Measurements from ENCODE around the gene GPR132. TPM values are rescaled to one million over a fixed set of nuclear protein-coding genes. Genes with fewer than 3 reads are reported as not detected.

The GPR132 gene
- total RNA-seq, 2 experiments from 2014 or later: 15.1 to 16.4 TPM

DNA sequence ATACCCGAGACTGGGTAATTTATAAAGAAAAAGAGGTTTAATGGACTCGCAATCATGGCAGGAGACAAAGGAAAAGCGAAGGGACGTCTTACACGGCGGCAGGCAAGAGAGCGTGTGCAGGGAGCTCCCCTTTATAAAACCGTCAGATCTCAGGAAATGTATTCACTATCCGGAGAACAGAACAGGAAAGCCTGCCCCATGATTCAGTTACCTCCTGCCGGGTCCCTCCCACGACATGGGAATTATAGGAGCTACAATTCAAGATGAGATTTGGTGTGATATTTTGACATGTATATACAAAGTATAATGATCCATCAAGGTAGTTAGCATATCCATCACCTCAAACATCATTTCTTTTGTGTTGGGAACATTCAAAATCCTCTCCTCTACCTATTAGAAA, 42.1 kb downstream of the GPR132 start:
- Mint-ChIP-seq H3K36me3 (ENCODE audit: low read depth) (peaks cover 27% of the 10 kb centered on the region), H3K27me3 (no peaks in the 10 kb centered on the region), H3K9me3 (no peaks in the 10 kb centered on the region), H3K4me1 (ENCODE audit: low read depth) (peaks cover 58% of the 10 kb centered on the region), H3K27ac (no peak overlapping the region), H3K4me3 (peak overlapping the region; percentile 99)
- intact Hi-C loops (cut with micrococcal nuclease): no loop called here
- ATAC-seq (no peak), DNase-seq (no peak)
- POLR2A ChIA-PET: no interaction called here
- TF ChIP-seq, protein P1, sequence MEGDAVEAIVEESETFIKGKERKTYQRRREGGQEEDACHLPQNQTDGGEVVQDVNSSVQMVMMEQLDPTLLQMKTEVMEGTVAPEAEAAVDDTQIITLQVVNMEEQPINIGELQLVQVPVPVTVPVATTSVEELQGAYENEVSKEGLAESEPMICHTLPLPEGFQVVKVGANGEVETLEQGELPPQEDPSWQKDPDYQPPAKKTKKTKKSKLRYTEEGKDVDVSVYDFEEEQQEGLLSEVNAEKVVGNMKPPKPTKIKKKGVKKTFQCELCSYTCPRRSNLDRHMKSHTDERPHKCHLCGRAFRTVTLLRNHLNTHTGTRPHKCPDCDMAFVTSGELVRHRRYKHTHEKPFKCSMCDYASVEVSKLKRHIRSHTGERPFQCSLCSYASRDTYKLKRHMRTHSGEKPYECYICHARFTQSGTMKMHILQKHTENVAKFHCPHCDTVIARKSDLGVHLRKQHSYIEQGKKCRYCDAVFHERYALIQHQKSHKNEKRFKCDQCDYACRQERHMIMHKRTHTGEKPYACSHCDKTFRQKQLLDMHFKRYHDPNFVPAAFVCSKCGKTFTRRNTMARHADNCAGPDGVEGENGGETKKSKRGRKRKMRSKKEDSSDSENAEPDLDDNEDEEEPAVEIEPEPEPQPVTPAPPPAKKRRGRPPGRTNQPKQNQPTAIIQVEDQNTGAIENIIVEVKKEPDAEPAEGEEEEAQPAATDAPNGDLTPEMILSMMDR (IDR thresholded peaks at IDR 0.05): no peak
- CTCF ChIA-PET: interaction anchor here (1.2 to 5.9 kb wide), 2 partner anchors 22 to 47 kb away, joined by 4 to 42 read pairs; no protein-coding TSS in a partner anchor

DNA sequence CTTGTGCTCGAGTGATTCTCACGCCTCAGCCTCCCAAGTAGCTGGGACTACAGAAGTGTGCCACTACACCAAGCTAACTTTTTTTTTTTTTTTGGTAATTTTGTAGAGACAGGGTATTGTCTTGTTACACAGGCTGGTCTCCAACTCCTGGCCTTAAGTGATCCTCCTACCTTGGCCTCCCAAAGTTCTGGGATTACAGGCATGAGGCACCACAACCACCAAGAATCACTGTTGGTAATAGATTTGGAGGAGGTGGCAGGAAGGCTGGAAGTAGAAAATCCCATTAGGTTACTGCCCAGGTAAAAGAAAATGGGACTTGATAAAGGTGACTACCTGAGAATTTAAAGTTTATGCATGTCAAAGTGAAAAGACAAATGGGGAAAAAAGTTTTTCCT, 43.0 kb downstream of the GPR132 start:
- POLR2A ChIA-PET: interaction anchor here (9.7 kb wide), 1 partner anchor 17 kb away, joined by 69 read pairs; no protein-coding TSS in a partner anchor
- intact Hi-C loops (cut with micrococcal nuclease): no loop called here
- CTCF ChIA-PET: interaction anchor here (1.2 to 5.9 kb wide), 2 partner anchors 22 to 47 kb away, joined by 4 to 42 read pairs; no protein-coding TSS in a partner anchor

DNA sequence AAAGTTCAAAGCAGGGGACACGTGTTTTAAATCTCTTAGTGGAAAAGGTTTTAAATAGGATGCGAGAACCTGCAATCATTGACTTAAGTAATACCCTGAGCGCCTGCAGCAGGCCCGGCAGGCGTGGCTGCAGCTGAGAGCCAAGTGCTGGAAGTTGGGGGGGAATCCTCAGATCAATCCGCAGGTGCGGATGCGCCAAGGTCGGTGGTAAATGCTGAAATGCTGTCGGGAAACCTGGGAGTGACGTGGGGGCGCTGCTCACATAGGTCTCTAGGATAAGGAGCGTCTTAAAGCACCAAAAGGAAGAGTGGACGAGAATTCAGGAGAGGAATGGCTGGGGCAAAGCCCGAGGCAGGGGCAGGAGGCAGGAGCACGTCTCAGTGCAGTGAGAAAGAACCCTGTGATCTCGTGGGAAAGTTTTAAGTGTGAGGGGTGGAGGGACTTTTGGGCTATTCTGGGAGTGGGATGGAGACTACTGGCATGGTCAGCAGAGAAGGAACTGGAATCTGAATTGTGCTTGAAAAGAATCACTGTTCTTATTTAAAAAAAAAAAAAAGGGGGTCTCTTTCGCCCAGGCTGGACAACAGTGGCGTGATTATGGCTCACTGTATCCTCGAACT, 43.5 kb downstream of the GPR132 start:
- H3K36me3 Mint-ChIP-seq (ENCODE audit: low read depth): peaks cover 34% of the 10 kb centered on the region
- H3K27me3 Mint-ChIP-seq: no peaks in the 10 kb centered on the region
- TF ChIP-seq, protein P1 (IDR thresholded peaks at IDR 0.05): no peak
- H3K4me1 Mint-ChIP-seq (ENCODE audit: low read depth): peaks cover 61% of the 10 kb centered on the region
- no peaks in the 10 kb centered on the region for H3K9me3 Mint-ChIP-seq
- peak overlapping the region; percentile 95 for H3K27ac Mint-ChIP-seq
- DNase-seq: peak; percentile 58
- ChIA-PET POLR2A (interaction anchor here (0.6 to 9.7 kb wide), 7 partner anchors 17 to 310 kb away, joined by 3 to 69 read pairs (median 6); partner anchors contain the start of gene CLBA1), CTCF (interaction anchor here (1.3 to 5.9 kb wide), 3 partner anchors 23 to 468 kb away, joined by 4 to 42 read pairs (median 13); no protein-coding TSS in a partner anchor)
- H3K4me3 Mint-ChIP-seq: peak overlapping the region; percentile 99
- intact Hi-C loops (cut with micrococcal nuclease): no loop called here
- no peak for ATAC-seq

More for the DNA sequence above, 43.0 kb downstream of the GPR132 start:
- ATAC-seq (no peak), DNase-seq (no peak)
- TF ChIP-seq, protein P1 (IDR thresholded peaks at IDR 0.05): no peak
- peaks cover 32% of the 10 kb centered on the region for H3K36me3 Mint-ChIP-seq (ENCODE audit: low read depth)
- H3K4me1 Mint-ChIP-seq (ENCODE audit: low read depth): peaks cover 64% of the 10 kb centered on the region
- H3K4me3 Mint-ChIP-seq: peak overlapping the region; percentile 99
- H3K9me3 Mint-ChIP-seq: no peaks in the 10 kb centered on the region
- no peaks in the 10 kb centered on the region for H3K27me3 Mint-ChIP-seq
- H3K27ac Mint-ChIP-seq: peak overlapping the region; percentile 95

DNA sequence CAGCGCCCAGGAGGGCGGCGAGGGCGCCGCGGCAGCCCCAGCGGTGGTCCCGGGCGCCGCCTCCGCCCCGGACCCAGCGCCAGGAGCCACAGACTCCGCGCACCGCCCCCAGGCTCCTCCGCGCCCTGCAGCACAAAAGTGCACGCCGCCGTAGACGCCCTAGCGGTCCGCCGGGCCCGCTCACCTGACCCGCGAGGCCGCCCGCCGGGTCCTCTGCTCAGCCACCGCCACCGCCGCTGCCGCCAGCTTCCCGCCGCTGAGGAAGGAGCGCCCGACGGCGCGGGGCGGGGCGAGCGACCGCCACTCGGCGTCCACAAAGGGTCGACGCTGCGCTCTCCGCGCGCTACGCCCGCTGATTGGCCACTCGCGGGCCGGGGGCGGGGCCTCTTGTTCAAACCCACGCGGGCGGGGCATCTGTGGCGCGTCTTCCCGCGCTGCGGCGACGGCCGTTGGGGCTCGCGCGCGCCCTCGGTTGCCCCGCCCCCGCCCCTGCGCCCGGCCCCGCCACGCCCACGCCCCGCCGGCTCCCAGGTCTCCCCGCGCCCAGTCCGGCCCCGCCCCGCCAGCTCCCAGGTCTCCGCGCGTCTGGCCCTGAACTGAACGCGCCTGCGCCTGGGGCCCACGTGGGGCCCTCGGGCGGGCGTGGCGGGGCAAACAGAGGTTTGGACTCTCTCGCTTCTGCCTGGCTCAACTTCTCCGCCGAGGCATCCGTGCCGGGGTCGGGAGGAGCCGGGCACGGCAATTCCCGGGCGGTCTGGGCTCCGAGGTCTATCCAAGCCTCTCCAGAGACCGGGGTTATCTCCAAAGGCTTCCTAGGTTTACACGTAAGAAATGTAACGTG, 44.2 kb downstream of the GPR132 start, which contains the start of gene CDCA4:
Gene CDCA4, minus strand, starts transcription at position 269 of the 841 bp plus-strand sequence. CDS start 9,154 bp downstream, outside the sequence.
- H3K36me3 Mint-ChIP-seq (ENCODE audit: low read depth): peaks cover 42% of the 10 kb centered on the region
- H3K4me1 Mint-ChIP-seq (ENCODE audit: low read depth): peaks cover 65% of the 10 kb centered on the region
- TF ChIP-seq, protein P1 (IDR thresholded peaks at IDR 0.05): peak; percentile 10
- POLR2A ChIA-PET: interaction anchor here (0.6 to 9.7 kb wide), 23 partner anchors 10 to 326 kb away, joined by 3 to 69 read pairs (median 4); partner anchors contain the start of genes CLBA1 and GPR132
- peak within 1 kb of the TSS; percentile 95 for H3K27ac Mint-ChIP-seq
- DNase-seq: peak; percentile 98
- H3K4me3 Mint-ChIP-seq: peak within 1 kb of the TSS; percentile 99
- CTCF ChIA-PET: interaction anchor here (0.7 to 5.9 kb wide), 5 partner anchors 24 to 469 kb away, joined by 4 to 42 read pairs (median 12); no protein-coding TSS in a partner anchor
- H3K9me3 Mint-ChIP-seq: no peaks in the 10 kb centered on the region
- ATAC-seq: peak; percentile 85
- intact Hi-C loops (cut with micrococcal nuclease): no loop called here
- H3K27me3 Mint-ChIP-seq: no peaks in the 10 kb centered on the region
